HCT116 (cell line): ENCODE data around the gene VAMP1. TPM values are rescaled to one million over a fixed set of nuclear protein-coding genes. Genes with fewer than 3 reads are reported as not detected.

Experiments
- ATAC-seq: fragments of 200-7000 bp; cut with Tn5 transposase; 2 replicates; pipeline ENCODE4 v1.9.1; 2020; ENCODE audit warnings: mild to moderate bottlenecking, moderate library complexity
- BruUV-seq: library from RNA; stranded (reverse); fragments of 400-500 nt; replicated peaks from 2 replicates; lab custom pipeline; 2021; lab: Mats Ljungman, UMichigan
- CTCF ChIA-PET: fragments of 300-600 bp; sonication (Branson Sonifier 250); formaldehyde crosslinking; loops from one replicate; lab custom pipeline; 2021; ENCODE audit warnings: antibody characterized with exemption; lab: Charles Lee
- POLR2A ChIA-PET: fragments of 300-600, 350-600 bp; sonication (Branson Sonifier 250); formaldehyde crosslinking; loops from one replicate; lab custom pipeline; 2021; ENCODE audit warnings: antibody characterized with exemption; lab: Charles Lee
- RAD21 ChIA-PET, 2 experiments: fragments of 300-600 bp; sonication (Branson Sonifier 250); formaldehyde crosslinking; loops; one replicate each; lab custom pipeline; 2023; ENCODE audit warnings: low total read pairs in 2 of 2; ENCODE audit not compliant: uncharacterized antibody in 2 of 2, unreplicated experiment in 2 of 2, low non-redundant PET in 1 of 2; lab: Charles Lee
- DNase-seq: peaks from one replicate; pipeline ENCODE4 v3.0.0-alpha.2; 2010; ENCODE audit warnings: low read depth, low spot score
- H2AFZ ChIP-seq: fragments of 200-600 bp; shearing (Covaris generic), sonication (generic); 2 replicates; pipeline ENCODE4 v1.6.1; 2017; ENCODE audit warnings: low read depth, mixed run types, mixed read lengths, antibody characterized with exemption, low read length; ENCODE audit not compliant: poor library complexity, severe bottlenecking
- H3K27ac ChIP-seq: 2 replicates; pipeline ENCODE4 v1.5.1; 2012; ENCODE audit warnings: low read depth, low read length
- H3K27me3 ChIP-seq: fragments of 200-600 bp; sonication (generic); 2 replicates; pipeline ENCODE4 v1.6.1; 2016; ENCODE audit warnings: mixed run types, low read length, mixed read lengths; ENCODE audit not compliant: insufficient read depth
- H3K36me3 ChIP-seq, 2 experiments: fragments of 200-500 bp in 1 of 2; fragments of 200-600 bp in 1 of 2; sonication (Bioruptor generic) in 1 of 2; sonication (generic) in 1 of 2; 2 replicates each; pipeline versions ENCODE4 v1.5.1 to v1.6.1; 2014 to 2016; ENCODE audit warnings: low read length in 2 of 2, inconsistent platforms in 1 of 2, mixed read lengths in 1 of 2, mixed run types in 1 of 2; ENCODE audit not compliant: insufficient read depth in 2 of 2, control insufficient read depth in 1 of 2
- H3K4me1 ChIP-seq, 2 experiments: fragments of 200-600 bp in 1 of 2; sonication (generic) in 1 of 2; 2 replicates each; pipeline versions ENCODE4 v1.5.1 to v1.6.1; 2012 to 2017; ENCODE audit warnings: low read length in 2 of 2, inconsistent platforms in 1 of 2, mild to moderate bottlenecking in 1 of 2, mixed read lengths in 1 of 2, mixed run types in 1 of 2, moderate library complexity in 1 of 2; ENCODE audit not compliant: insufficient read depth in 2 of 2, control insufficient read depth in 1 of 2
- H3K4me2 ChIP-seq: fragments of 200-600 bp; sonication (generic); 2 replicates; pipeline ENCODE4 v1.6.1; 2017; ENCODE audit warnings: mixed run types, low read length, mixed read lengths
- H3K4me3 ChIP-seq, 2 experiments: fragments of 200-600 bp in 1 of 2; sonication (generic) in 1 of 2; replicated peaks in 1 of 2; 2 replicates each; pipeline ENCODE4 v1.5.1; 2011 to 2016; ENCODE audit warnings: low read length in 2 of 2, control low read depth in 1 of 2, low read depth in 1 of 2, mild to moderate bottlenecking in 1 of 2, mixed read lengths in 1 of 2, mixed run types in 1 of 2
- H3K79me2 ChIP-seq: fragments of 200-600 bp; sonication (generic); 2 replicates; pipeline ENCODE4 v1.6.1; 2017; ENCODE audit warnings: mild to moderate bottlenecking, mixed run types, low read length, moderate library complexity, mixed read lengths; ENCODE audit not compliant: insufficient read depth
- H3K9ac ChIP-seq: fragments of 200-600 bp; sonication (generic); 2 replicates; pipeline ENCODE4 v1.6.1; 2016; ENCODE audit warnings: low read length, mixed read lengths
- H3K9me2 ChIP-seq: fragments of 200-600 bp; sonication (generic), shearing (Covaris generic); 2 replicates; pipeline ENCODE4 v1.6.1; 2017; ENCODE audit warnings: mixed run types, mild to moderate bottlenecking, moderate library complexity; ENCODE audit not compliant: insufficient read depth
- H3K9me3 ChIP-seq, 2 experiments: fragments of 200-500 bp in 1 of 2; fragments of 200-600 bp in 1 of 2; sonication (Bioruptor generic) in 1 of 2; sonication (generic) in 1 of 2; 2 replicates each; pipeline ENCODE4 v1.6.1; 2014 to 2017; ENCODE audit warnings: low read length in 2 of 2, mixed read lengths in 2 of 2, inconsistent platforms in 1 of 2, low read depth in 1 of 2, mild to moderate bottlenecking in 1 of 2, mixed run types in 1 of 2, moderate library complexity in 1 of 2; ENCODE audit not compliant: control insufficient read depth in 1 of 2, insufficient read depth in 1 of 2
- H4K20me1 ChIP-seq: fragments of 200-600 bp; sonication (generic), shearing (Covaris generic); 2 replicates; pipeline ENCODE4 v1.6.1; 2017; ENCODE audit warnings: mixed run types, mild to moderate bottlenecking, moderate library complexity; ENCODE audit not compliant: insufficient read depth
- ATF3 ChIP-seq: IDR thresholded peaks from 2 replicates; pipeline ENCODE4 v1.6.1; 2012
- CTCF ChIP-seq, 3 experiments: fragments of 200-600 bp in 1 of 3; sonication (generic) in 1 of 3; IDR thresholded peaks in 2 of 3; conservative IDR thresholded peaks in 1 of 3; 2 replicates each; pipeline ENCODE4 v1.5.1; 2012 to 2017; ENCODE audit warnings: low read depth in 2 of 3, low read length in 2 of 3, antibody characterized with exemption in 1 of 3, borderline replicate concordance in 1 of 3, control low read depth in 1 of 3, mild to moderate bottlenecking in 1 of 3, mixed read lengths in 1 of 3, mixed run types in 1 of 3, moderate library complexity in 1 of 3; ENCODE audit not compliant: insufficient read depth in 1 of 3
- ELF1 ChIP-seq: IDR thresholded peaks from 2 replicates; pipeline ENCODE4 v1.6.1; 2012; ENCODE audit warnings: low read depth, borderline replicate concordance
- EZH2phosphoT487 ChIP-seq: fragments of 200-600 bp; IDR thresholded peaks from 2 replicates; pipeline ENCODE4 v1.6.1; 2018; ENCODE audit warnings: antibody characterized with exemption, borderline replicate concordance
- FOSL1 ChIP-seq: IDR thresholded peaks from 2 replicates; pipeline ENCODE4 v1.6.1; 2012; ENCODE audit warnings: low read depth
- JUND ChIP-seq: IDR thresholded peaks from 2 replicates; pipeline ENCODE4 v1.6.1; 2012
- RAD21 ChIP-seq: IDR thresholded peaks from 2 replicates; pipeline ENCODE4 v1.6.1; 2012; ENCODE audit warnings: low read depth, mild to moderate bottlenecking
- SIN3A ChIP-seq: IDR thresholded peaks from 2 replicates; pipeline ENCODE4 v1.6.1; 2012; ENCODE audit warnings: low read depth
- SP1 ChIP-seq: IDR thresholded peaks from 2 replicates; pipeline ENCODE4 v1.6.1; 2012; ENCODE audit warnings: low read depth
- SRF ChIP-seq: IDR thresholded peaks from 2 replicates; pipeline ENCODE4 v1.6.1; 2012; ENCODE audit warnings: low read depth
- YY1 ChIP-seq: IDR thresholded peaks from 2 replicates; pipeline ENCODE4 v1.6.1; 2011; ENCODE audit warnings: low read length, low read depth, moderate library complexity, mild to moderate bottlenecking; ENCODE audit not compliant: insufficient replicate concordance; ENCODE audit errors: extremely low read depth
- ZBTB33 ChIP-seq: IDR thresholded peaks from 2 replicates; pipeline ENCODE4 v1.6.1; 2011; ENCODE audit warnings: mild to moderate bottlenecking, low read length, moderate library complexity; ENCODE audit not compliant: insufficient replicate concordance; ENCODE audit errors: extremely low read depth
- ZFX ChIP-seq: fragments of 450-650 bp; IDR thresholded peaks from 2 replicates; pipeline ENCODE4 v1.6.1; 2017
- ZNF274 ChIP-seq: fragments of 200-500 bp; sonication (Bioruptor generic); IDR thresholded peaks from 2 replicates; pipeline ENCODE4 v1.6.1; 2014; ENCODE audit warnings: mild to moderate bottlenecking, low read depth, low read length, inconsistent platforms
- intact Hi-C: fragments of 100-400 bp; cut with micrococcal nuclease; formaldehyde crosslinking; loops from 2 replicates; pipeline ENCODE4 v1.10.0; 2022
- total RNA-seq: library from RNA; stranded (reverse); gene quantifications from one replicate; pipeline ENCODE4 v1.2.1, GENCODE V29; 2021; ENCODE audit not compliant: unreplicated experiment
- TF ChIP-seq, protein P1 (sequence below): IDR thresholded peaks from 2 replicates; pipeline ENCODE4 v1.6.1; 2012

Gene VAMP1
- total RNA-seq, 1 experiment from 2014 or later, result 12.1 TPM

- Histone ChIP-seq H3K27me3 (no peaks in the 10 kb centered on the region), H3K4me3 (no peak overlapping the region), H3K27ac (no peak overlapping the region), H3K36me3 (no peaks in the 10 kb centered on the region), H2AFZ (no peak overlapping the region), H4K20me1 (no peaks in the 10 kb centered on the region), H3K79me2 (no peaks in the 10 kb centered on the region), H3K4me1 (peaks cover 16 to 24% of the 10 kb centered on the region in 2 experiments), H3K9me2 (no peaks in the 10 kb centered on the region), H3K4me2 (no peak overlapping the region), H3K9me3 (no peaks in the 10 kb centered on the region), H3K9ac (no peak overlapping the region)
- ATAC-seq (no peak), DNase-seq (no peak)
- ChIA-PET POLR2A (no interaction called here), RAD21 (no interaction called here), CTCF (no interaction called here)
- intact Hi-C loops, result no loop called here
- no TSS peak for BruUV-seq
- TF ChIP-seq SP1, result no peak
- TF ChIP-seq CTCF (IDR thresholded peaks at IDR 0.05 in 2 of 3, conservative IDR thresholded peaks at IDR 0.05 in 1 of 3; ENCODE audit: borderline replicate concordance in 1 of 3, insufficient read depth in 1 of 3, low read depth in 2 of 3, low read length in 2 of 3), result no peak
- no peak for TF ChIP-seq RAD21
- no peak for TF ChIP-seq SRF
- TF ChIP-seq, protein P1, sequence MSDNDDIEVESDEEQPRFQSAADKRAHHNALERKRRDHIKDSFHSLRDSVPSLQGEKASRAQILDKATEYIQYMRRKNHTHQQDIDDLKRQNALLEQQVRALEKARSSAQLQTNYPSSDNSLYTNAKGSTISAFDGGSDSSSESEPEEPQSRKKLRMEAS, result no peak
Measured at GRCh38 chr12:6432991-6433390, 37.5 kb downstream of the VAMP1 start.

DNA sequence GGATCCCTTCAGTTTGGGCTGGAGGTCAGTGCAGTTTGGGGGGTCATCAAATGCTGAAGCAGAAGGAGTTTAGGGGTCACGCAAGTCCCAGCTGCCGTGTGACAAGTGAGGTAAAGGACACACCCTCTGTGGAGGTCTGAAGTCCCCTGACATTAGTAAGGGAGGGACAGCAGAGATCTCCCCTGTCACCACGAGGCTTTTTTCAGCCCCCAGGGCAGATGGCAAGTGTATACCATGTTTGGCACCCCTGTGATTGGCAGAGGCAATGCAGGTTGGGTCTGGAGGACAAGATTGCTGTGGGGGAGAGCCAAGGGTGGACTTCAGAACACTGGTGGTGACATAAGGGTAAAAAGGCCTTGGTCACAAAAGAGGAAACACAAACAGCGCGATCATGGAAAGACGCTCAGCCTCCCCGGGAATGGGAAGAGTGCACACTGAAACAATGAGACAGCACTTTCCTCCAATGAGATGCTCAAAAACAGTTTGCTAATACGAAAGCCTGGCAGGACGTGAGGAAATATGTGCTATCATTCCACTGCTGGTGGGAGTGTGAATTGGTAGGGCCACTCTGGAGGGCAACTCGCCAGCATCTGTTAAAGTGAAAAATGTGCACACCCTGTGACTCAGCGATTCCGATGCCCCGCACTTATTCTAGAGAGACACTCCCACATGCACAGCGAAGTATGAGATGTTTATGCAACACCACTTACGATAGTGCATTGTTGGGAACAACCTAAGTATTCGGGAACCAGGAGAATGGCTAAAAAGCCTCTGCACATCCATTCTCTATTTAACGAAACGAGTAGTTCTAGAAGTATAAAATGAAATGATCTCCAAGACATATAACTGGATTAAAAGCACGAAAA lies 40.1 kb downstream of the VAMP1 start:
- Histone ChIP-seq H3K9me3 (no peaks in the 10 kb centered on the region), H3K9ac (peak overlapping the region; percentile 48), H3K79me2 (no peaks in the 10 kb centered on the region), H4K20me1 (no peaks in the 10 kb centered on the region), H3K36me3 (no peaks in the 10 kb centered on the region), H2AFZ (peak overlapping the region; percentile 70), H3K4me3 (peak overlapping the region; percentile 24 to 29), H3K27ac (peak overlapping the region; percentile 76), H3K27me3 (no peaks in the 10 kb centered on the region), H3K4me2 (peak overlapping the region; percentile 76), H3K4me1 (peaks cover 21 to 33% of the 10 kb centered on the region in 2 experiments), H3K9me2 (no peaks in the 10 kb centered on the region)
- BruUV-seq, result no TSS peak
- ChIA-PET RAD21 (no interaction called here), POLR2A (no interaction called here), CTCF (no interaction called here)
- DNase-seq (peak; percentile 76), ATAC-seq (peak; percentile 85)
- intact Hi-C loops, result loop anchor here (2.0 kb wide), 1 partner anchor 40 kb away; the partner anchor contains the start of gene VAMP1
- TF ChIP-seq ZNF274 (no peak), ATF3 (no peak), YY1 (no peak), ELF1 (no peak), EZH2phosphoT487 (no peak), JUND (peak; percentile 85), ZBTB33 (peak; percentile 29), SIN3A (peak; percentile 33; the same call in 1 of the 2 replicates), FOSL1 (peak; percentile 80), ZFX (no peak)
- TF ChIP-seq, protein P1, result peak; percentile 74
